ENCODE results near the gene JARID2.

JARID2 gene

DNA sequence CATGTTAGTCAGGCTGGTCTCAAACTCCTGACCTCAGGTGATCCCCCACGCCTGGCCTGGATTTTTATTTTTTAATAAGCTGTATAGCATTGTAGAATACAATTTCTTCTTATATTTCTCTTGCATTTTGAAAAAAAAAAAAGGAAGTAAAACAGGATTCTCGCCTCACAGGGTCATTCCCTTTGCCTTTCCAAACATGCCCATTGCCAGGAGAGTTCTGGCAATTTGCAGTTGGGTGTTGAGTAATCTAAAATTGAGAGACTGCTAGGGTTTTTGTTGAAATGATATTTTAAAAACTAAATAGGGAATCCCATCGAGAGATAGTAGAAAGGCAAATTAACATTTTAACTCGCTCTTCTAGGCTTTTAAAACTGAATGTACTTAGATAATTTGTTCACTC is 196.1 kb downstream of the JARID2 start:
- Histone ChIP-seq H3K36me3 (ENCODE audit: control insufficient read depth in 1 of 2, insufficient read depth in 2 of 2, low read length in 2 of 2) (no peaks in the 10 kb centered on the region), H3K4me1 (ENCODE audit: control insufficient read depth in 1 of 2, insufficient read depth in 2 of 2, low read length in 2 of 2) (peaks cover 21 to 24% of the 10 kb centered on the region in 2 donors), H3K27me3 (ENCODE audit: control insufficient read depth in 1 of 2, insufficient read depth in 2 of 2, low read length in 2 of 2) (no peaks in the 10 kb centered on the region), H3K4me3 (ENCODE audit: low read depth in 1 of 2, low read length in 2 of 2) (no peak overlapping the region), H3K9me3 (ENCODE audit: control insufficient read depth in 1 of 2, low read length in 2 of 2) (no peaks in the 10 kb centered on the region), H3K27ac (ENCODE audit: low read depth, low read length) (no peak overlapping the region), H3K9ac (ENCODE audit: low read depth in 1 of 2, low read length in 2 of 2) (no peak overlapping the region)

DNA sequence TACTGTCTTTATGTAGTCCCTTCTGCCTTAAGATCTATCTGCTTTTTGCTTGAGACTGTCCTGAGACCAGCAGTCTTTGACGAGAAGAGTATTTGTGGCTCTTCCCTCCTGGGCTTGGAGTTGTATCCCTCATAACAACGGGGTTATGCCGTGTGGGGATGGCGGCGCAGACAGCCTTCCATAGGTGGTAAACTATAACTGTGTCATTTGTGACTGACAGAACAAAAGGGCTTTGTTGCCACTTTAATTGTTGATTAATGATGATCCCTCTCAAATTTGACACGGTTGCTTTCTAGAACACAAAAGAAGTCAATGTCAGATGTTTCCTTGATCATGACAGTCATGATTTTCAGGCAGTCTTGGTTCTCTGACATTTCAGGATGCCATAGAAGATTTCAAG is 196.6 kb downstream of the JARID2 start:
- Histone ChIP-seq H3K36me3 (ENCODE audit: control insufficient read depth in 1 of 2, insufficient read depth in 2 of 2, low read length in 2 of 2) (no peaks in the 10 kb centered on the region), H3K27ac (ENCODE audit: low read depth, low read length) (no peak overlapping the region), H3K9me3 (ENCODE audit: control insufficient read depth in 1 of 2, low read length in 2 of 2) (no peaks in the 10 kb centered on the region), H3K4me1 (ENCODE audit: control insufficient read depth in 1 of 2, insufficient read depth in 2 of 2, low read length in 2 of 2) (peaks cover 21 to 24% of the 10 kb centered on the region in 2 donors), H3K9ac (ENCODE audit: low read depth in 1 of 2, low read length in 2 of 2) (no peak overlapping the region), H3K27me3 (ENCODE audit: control insufficient read depth in 1 of 2, insufficient read depth in 2 of 2, low read length in 2 of 2) (no peaks in the 10 kb centered on the region), H3K4me3 (ENCODE audit: low read depth in 1 of 2, low read length in 2 of 2) (no peak overlapping the region)

DNA sequence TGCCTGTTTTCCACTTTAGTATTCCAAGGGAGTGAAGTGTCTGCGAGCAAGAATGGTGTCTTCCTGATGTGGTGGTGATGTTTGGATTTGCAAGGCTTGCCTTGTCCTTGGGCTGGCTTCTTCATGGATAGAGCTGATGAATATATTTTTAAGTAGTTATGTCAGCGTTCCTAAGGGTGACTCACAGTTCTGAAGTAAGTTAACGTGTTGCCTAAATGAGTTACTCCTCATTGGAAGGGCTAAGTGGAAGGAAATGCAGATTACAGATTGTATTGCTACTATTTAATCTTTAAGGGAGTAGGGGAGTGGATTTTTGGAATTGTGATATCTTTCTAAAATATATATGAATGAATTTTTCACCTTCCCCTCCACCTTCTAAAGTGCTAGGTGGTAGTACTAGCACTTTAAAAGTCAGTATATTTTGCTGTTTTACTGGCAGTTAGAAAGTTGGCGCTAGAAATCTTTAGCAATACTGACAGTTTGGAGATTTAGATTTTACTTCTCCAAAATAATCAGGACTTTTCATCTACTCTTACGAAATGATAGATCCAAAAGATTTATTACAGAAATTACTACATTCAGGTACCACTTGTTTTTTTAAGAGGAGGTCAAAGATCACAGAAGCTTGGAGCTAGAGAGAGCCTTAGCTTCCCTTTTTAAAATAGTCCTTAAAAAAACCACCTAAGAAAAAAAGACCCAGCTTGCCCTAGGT is 197.4 kb downstream of the JARID2 start:
- Histone ChIP-seq H3K27me3 (ENCODE audit: control insufficient read depth in 1 of 2, insufficient read depth in 2 of 2, low read length in 2 of 2) (no peaks in the 10 kb centered on the region), H3K36me3 (ENCODE audit: control insufficient read depth in 1 of 2, insufficient read depth in 2 of 2, low read length in 2 of 2) (no peaks in the 10 kb centered on the region), H3K9ac (ENCODE audit: low read depth in 1 of 2, low read length in 2 of 2) (no peak overlapping the region), H3K27ac (ENCODE audit: low read depth, low read length) (no peak overlapping the region), H3K9me3 (ENCODE audit: control insufficient read depth in 1 of 2, low read length in 2 of 2) (no peaks in the 10 kb centered on the region), H3K4me3 (ENCODE audit: low read depth in 1 of 2, low read length in 2 of 2) (no peak overlapping the region), H3K4me1 (ENCODE audit: control insufficient read depth in 1 of 2, insufficient read depth in 2 of 2, low read length in 2 of 2) (peaks cover 21 to 24% of the 10 kb centered on the region in 2 donors)

DNA sequence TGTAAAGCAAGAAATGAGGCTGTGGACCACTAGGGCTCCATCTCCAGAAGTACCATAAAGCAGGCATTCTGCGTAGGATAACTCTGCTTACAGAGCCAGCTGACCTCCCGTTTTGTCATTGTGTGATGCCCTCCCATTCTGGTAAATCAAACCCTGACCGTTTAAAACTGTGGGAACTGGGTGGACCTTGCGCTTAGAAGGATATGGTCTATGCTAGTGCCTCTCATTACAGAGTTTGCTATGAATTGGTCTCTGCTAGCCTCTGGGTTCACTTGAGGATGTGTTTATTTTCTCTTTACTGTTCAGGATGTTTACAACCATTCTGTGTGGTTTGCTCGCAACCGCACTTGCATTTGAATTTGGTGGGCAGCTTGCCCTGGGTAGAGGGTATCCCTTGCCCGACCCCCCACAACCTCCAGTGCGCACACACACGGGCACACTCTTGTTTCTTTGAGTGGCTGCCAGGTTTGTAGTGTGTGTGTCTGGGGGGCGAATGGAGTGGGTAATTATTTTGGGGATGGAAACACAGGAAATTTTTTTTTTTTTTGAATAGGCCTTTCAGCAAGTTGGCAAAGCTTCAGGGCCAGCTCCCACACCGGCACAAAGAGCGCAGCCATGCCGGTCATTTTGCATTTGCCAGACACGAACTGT is 198.3 kb downstream of the JARID2 start:
- Histone ChIP-seq H3K36me3 (ENCODE audit: control insufficient read depth in 1 of 2, insufficient read depth in 2 of 2, low read length in 2 of 2) (no peaks in the 10 kb centered on the region), H3K9me3 (ENCODE audit: control insufficient read depth in 1 of 2, low read length in 2 of 2) (no peaks in the 10 kb centered on the region), H3K4me3 (ENCODE audit: low read depth in 1 of 2, low read length in 2 of 2) (no peak overlapping the region), H3K9ac (ENCODE audit: low read depth in 1 of 2, low read length in 2 of 2) (no peak overlapping the region), H3K4me1 (ENCODE audit: control insufficient read depth in 1 of 2, insufficient read depth in 2 of 2, low read length in 2 of 2) (peaks cover 18 to 19% of the 10 kb centered on the region in 2 donors), H3K27ac (ENCODE audit: low read depth, low read length) (no peak overlapping the region), H3K27me3 (ENCODE audit: control insufficient read depth in 1 of 2, insufficient read depth in 2 of 2, low read length in 2 of 2) (no peaks in the 10 kb centered on the region)

DNA sequence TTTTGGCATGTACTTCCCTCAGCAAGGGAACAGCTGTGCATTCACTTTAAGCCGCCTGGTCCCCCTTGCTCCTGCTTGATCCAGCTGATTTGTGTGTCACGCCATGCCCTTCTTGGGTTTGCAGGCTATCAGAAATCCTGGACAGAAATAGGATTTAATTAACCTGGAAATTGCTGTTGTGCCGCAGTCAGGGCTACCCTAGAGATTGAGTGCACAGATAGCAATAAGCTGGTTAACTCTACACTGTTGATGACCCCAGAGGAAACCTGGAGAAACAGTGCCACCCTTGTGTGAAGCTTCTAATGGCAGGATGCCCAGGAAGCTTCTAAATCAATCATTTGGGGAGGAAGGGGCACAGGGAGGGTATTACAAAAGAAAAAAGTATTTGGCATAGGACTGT is 199.0 kb downstream of the JARID2 start:
- Histone ChIP-seq H3K27me3 (ENCODE audit: control insufficient read depth in 1 of 2, insufficient read depth in 2 of 2, low read length in 2 of 2) (no peaks in the 10 kb centered on the region), H3K27ac (ENCODE audit: low read depth, low read length) (no peak overlapping the region), H3K9ac (ENCODE audit: low read depth in 1 of 2, low read length in 2 of 2) (no peak overlapping the region), H3K4me1 (ENCODE audit: control insufficient read depth in 1 of 2, insufficient read depth in 2 of 2, low read length in 2 of 2) (peaks cover 12 to 13% of the 10 kb centered on the region in 2 donors), H3K9me3 (ENCODE audit: control insufficient read depth in 1 of 2, low read length in 2 of 2) (no peaks in the 10 kb centered on the region), H3K36me3 (ENCODE audit: control insufficient read depth in 1 of 2, insufficient read depth in 2 of 2, low read length in 2 of 2) (no peaks in the 10 kb centered on the region), H3K4me3 (ENCODE audit: low read depth in 1 of 2, low read length in 2 of 2) (no peak overlapping the region)

DNA sequence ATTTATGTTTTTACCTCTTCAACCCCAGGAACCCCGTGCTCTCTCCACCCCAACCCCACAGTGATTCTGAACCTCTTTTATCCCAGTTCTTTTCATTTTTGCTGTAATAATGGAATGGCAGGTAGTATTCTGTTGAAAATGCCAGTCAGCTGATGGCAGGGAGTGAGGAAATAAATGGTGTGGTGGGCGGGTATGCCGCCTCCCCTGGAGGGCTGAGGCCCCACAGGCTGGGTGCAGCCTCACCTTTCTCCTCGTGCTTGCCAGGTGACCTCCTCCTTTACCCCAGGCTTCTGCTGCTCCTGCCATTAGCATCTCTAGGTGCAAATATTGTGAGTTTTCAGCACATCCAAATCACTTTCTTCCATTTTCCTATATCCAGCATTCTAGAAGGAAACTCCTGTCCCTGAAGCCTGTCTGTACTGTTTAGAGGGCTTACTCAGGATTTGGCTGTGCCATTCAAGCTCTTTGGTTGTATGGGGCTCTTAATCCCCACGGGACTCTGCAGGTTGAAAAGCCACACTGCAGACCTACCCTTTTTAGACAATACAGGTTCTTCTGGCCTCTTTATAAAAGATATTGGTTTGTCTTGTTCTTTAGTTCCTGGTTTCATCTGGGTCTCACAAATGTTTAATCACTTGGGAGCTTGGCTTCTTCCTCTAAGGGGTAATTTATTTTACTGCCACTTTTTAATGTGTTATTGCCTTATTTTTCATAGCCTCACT is 201.8 kb downstream of the JARID2 start:
- H3K4me1 ChIP-seq (ENCODE audit: control insufficient read depth in 1 of 2, insufficient read depth in 2 of 2, low read length in 2 of 2) = peaks cover 5 to 8% of the 10 kb centered on the region in 2 donors
- no peak overlapping the region for H3K4me3 ChIP-seq (ENCODE audit: low read depth in 1 of 2, low read length in 2 of 2)
- no peak overlapping the region for H3K27ac ChIP-seq (ENCODE audit: low read depth, low read length)
- H3K9me3 ChIP-seq (ENCODE audit: control insufficient read depth in 1 of 2, low read length in 2 of 2) = no peaks in the 10 kb centered on the region
- H3K36me3 ChIP-seq (ENCODE audit: control insufficient read depth in 1 of 2, insufficient read depth in 2 of 2, low read length in 2 of 2) = no peaks in the 10 kb centered on the region
- no peak overlapping the region for H3K9ac ChIP-seq (ENCODE audit: low read depth in 1 of 2, low read length in 2 of 2)
- no peaks in the 10 kb centered on the region for H3K27me3 ChIP-seq (ENCODE audit: control insufficient read depth in 1 of 2, insufficient read depth in 2 of 2, low read length in 2 of 2)

DNA sequence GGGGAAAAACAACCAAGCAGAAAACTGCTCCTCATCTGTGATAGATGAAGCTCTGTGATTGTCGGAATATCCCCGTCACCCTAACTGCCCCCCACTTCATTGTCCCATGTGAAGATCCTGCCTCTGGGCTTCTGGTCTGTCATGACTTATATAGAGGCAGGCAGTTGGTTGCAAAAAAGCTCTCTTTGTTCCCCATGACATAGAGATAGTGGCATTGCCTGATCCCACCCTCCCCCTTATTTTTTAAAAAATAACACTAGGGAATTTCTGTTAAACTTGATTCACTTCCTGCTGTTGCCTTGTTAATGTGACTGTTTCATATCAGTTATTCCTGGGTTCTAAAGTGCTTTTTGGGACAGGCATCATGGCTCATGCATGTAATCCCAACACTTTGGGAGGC is 203.1 kb downstream of the JARID2 start:
- Histone ChIP-seq H3K36me3 (ENCODE audit: control insufficient read depth in 1 of 2, insufficient read depth in 2 of 2, low read length in 2 of 2) (peaks cover 4 to 5% of the 10 kb centered on the region in 2 donors), H3K4me1 (ENCODE audit: control insufficient read depth in 1 of 2, insufficient read depth in 2 of 2, low read length in 2 of 2) (peaks cover 0 to 6% of the 10 kb centered on the region in 2 donors), H3K4me3 (ENCODE audit: low read depth in 1 of 2, low read length in 2 of 2) (no peak overlapping the region), H3K9ac (ENCODE audit: low read depth in 1 of 2, low read length in 2 of 2) (no peak overlapping the region), H3K9me3 (ENCODE audit: control insufficient read depth in 1 of 2, low read length in 2 of 2) (no peaks in the 10 kb centered on the region), H3K27me3 (ENCODE audit: control insufficient read depth in 1 of 2, insufficient read depth in 2 of 2, low read length in 2 of 2) (no peaks in the 10 kb centered on the region), H3K27ac (ENCODE audit: low read depth, low read length) (no peak overlapping the region)

DNA sequence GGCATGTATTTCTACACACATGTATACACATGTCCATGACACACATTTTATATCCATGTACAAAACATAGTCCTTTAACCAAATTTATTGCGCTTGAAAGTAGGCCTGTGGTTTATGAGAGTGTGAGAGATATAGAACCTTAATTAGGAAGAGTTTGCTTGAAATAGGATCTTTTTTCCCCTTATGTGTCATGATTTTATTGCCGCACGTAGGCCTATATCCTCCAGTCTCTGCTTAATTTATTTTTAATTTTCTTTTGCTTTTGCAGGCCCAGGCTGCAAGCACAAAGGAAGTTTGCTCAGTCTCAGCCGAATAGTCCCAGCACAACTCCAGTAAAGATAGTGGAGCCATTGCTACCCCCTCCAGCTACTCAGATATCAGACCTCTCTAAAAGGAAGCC is 205.9 kb downstream of the JARID2 start:
- H3K9ac ChIP-seq (ENCODE audit: low read depth in 1 of 2, low read length in 2 of 2) = no peak overlapping the region
- H3K36me3 ChIP-seq (ENCODE audit: control insufficient read depth in 1 of 2, insufficient read depth in 2 of 2, low read length in 2 of 2) = peaks cover 4 to 6% of the 10 kb centered on the region in 2 donors
- no peaks in the 10 kb centered on the region for H3K4me1 ChIP-seq (ENCODE audit: control insufficient read depth in 1 of 2, insufficient read depth in 2 of 2, low read length in 2 of 2)
- H3K4me3 ChIP-seq (ENCODE audit: low read depth in 1 of 2, low read length in 2 of 2) = no peak overlapping the region
- no peaks in the 10 kb centered on the region for H3K9me3 ChIP-seq (ENCODE audit: control insufficient read depth in 1 of 2, low read length in 2 of 2)
- H3K27me3 ChIP-seq (ENCODE audit: control insufficient read depth in 1 of 2, insufficient read depth in 2 of 2, low read length in 2 of 2) = no peaks in the 10 kb centered on the region
- no peak overlapping the region for H3K27ac ChIP-seq (ENCODE audit: low read depth, low read length)

DNA sequence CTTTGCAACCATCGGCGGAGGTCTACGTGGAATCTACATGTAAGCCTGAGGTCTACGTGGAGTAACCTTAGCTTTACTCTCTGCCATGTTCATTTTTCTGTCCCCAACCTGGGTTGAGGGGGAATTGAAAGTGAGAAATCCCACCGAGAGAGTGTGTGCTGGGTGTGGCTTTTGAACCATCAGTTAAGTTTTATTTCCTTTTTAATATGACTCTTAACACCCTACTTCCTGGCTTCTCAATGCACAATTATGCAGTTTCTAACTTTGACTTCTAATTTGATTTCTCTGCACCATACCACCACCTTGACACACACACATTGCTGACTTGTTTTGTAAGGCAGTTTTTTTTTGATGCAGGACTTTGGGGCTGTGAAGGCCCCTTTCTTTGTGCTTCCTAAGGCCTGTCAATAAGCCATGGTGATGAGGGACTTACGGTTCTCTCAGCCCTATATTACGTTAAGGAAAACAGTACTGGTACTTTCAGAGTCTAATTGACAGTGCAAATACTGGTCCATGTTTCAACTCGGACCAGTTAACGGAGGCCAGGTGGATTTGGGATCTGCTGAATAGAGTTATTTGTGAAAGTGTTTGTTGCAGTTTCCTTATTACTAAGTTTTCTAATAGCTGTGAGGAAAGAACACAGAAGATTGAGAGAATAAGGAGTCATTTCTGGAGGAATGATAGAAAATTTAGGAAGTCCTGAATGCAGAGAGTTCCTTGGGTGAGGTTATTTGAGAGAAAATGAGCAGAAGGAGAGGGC is 206.5 kb downstream of the JARID2 start:
- H3K27ac ChIP-seq (ENCODE audit: low read depth, low read length) = no peak overlapping the region
- H3K4me3 ChIP-seq (ENCODE audit: low read depth in 1 of 2, low read length in 2 of 2) = no peak overlapping the region
- no peaks in the 10 kb centered on the region for H3K4me1 ChIP-seq (ENCODE audit: control insufficient read depth in 1 of 2, insufficient read depth in 2 of 2, low read length in 2 of 2)
- no peaks in the 10 kb centered on the region for H3K9me3 ChIP-seq (ENCODE audit: control insufficient read depth in 1 of 2, low read length in 2 of 2)
- no peak overlapping the region for H3K9ac ChIP-seq (ENCODE audit: low read depth in 1 of 2, low read length in 2 of 2)
- H3K36me3 ChIP-seq (ENCODE audit: control insufficient read depth in 1 of 2, insufficient read depth in 2 of 2, low read length in 2 of 2) = peaks cover 4 to 6% of the 10 kb centered on the region in 2 donors
- no peaks in the 10 kb centered on the region for H3K27me3 ChIP-seq (ENCODE audit: control insufficient read depth in 1 of 2, insufficient read depth in 2 of 2, low read length in 2 of 2)

DNA sequence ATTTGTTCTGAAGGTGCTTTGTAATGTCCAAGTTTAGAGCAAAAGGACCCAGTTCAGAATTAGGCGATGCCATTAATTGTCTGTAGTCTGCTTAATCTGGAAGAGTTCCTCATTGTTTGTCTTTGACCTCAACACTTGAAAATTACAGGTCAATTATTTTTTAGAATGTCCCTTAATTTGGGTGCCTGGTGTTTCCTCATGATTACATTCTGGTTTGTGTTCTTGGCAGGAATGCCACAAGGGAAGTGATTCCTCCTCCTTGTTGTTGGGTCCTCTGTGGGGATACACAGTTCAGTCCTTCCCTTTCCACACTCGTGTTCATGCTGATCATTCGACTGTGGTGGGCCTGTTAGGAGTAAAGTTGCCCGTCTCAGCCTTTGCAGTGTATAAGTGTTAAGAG is 207.3 kb downstream of the JARID2 start:
- no peaks in the 10 kb centered on the region for H3K9me3 ChIP-seq (ENCODE audit: control insufficient read depth in 1 of 2, low read length in 2 of 2)
- peaks cover 4 to 6% of the 10 kb centered on the region in 2 donors for H3K36me3 ChIP-seq (ENCODE audit: control insufficient read depth in 1 of 2, insufficient read depth in 2 of 2, low read length in 2 of 2)
- H3K27ac ChIP-seq (ENCODE audit: low read depth, low read length) = no peak overlapping the region

More for the DNA sequence above, 207.3 kb downstream of the JARID2 start:
- no peak overlapping the region for H3K4me3 ChIP-seq (ENCODE audit: low read depth in 1 of 2, low read length in 2 of 2)
- no peaks in the 10 kb centered on the region for H3K27me3 ChIP-seq (ENCODE audit: control insufficient read depth in 1 of 2, insufficient read depth in 2 of 2, low read length in 2 of 2)
- no peak overlapping the region for H3K9ac ChIP-seq (ENCODE audit: low read depth in 1 of 2, low read length in 2 of 2)
- H3K4me1 ChIP-seq (ENCODE audit: control insufficient read depth in 1 of 2, insufficient read depth in 2 of 2, low read length in 2 of 2) = no peaks in the 10 kb centered on the region

All from duodenal mucosa (tissue), 2 donors.